Upper lobe of left lung (tissue), 6 donors: Measurements from ENCODE around the gene EBF3. TPM values are rescaled to one million over a fixed set of nuclear protein-coding genes. Genes with fewer than 3 reads are reported as not detected.
A peak's percentile ranks its signal among the peaks of the same experiment; 100 is the strongest.

Experiments used
- ATAC-seq, 2 donors: fragments of 200-7000 bp; cut with Tn5 transposase; one replicate each; pipeline ENCODE4 v1.9.1; 2022; ENCODE audit warnings: mild to moderate bottlenecking in 2 of 2, moderate library complexity in 2 of 2; ENCODE audit not compliant: low FRiP score in 2 of 2
- DNase-seq, 2 donors: peaks; one replicate each; pipeline ENCODE4 v3.0.0-alpha.2; 2019 to 2020
- H3K27ac ChIP-seq, 4 donors: fragments of 200-600 bp; sonication (generic); one replicate each; pipeline ENCODE4 v1.5.1; 2016 to 2019
- H3K27me3 ChIP-seq, 4 donors: fragments of 200-600 bp; sonication (generic); one replicate each; pipeline ENCODE4 v1.5.1; 2017 to 2019
- H3K36me3 ChIP-seq, 4 donors: fragments of 200-600 bp; sonication (generic); one replicate each; pipeline ENCODE4 v1.5.1; 2016 to 2019
- H3K4me1 ChIP-seq, 4 donors: fragments of 200-600 bp; sonication (generic); one replicate each; pipeline ENCODE4 v1.5.1; 2018 to 2019
- H3K4me3 ChIP-seq, 4 donors: fragments of 200-600 bp; sonication (generic); one replicate each; pipeline ENCODE4 v1.5.1; 2017 to 2019; ENCODE audit warnings: mild to moderate bottlenecking in 2 of 4, moderate library complexity in 1 of 4
- H3K9me3 ChIP-seq, 4 donors: fragments of 200-600 bp; sonication (generic); one replicate each; pipeline ENCODE4 v1.5.1; 2018 to 2019
- CTCF ChIP-seq, 6 experiments: fragments of 450-650 bp in 4 of 6; fragments of 200-600 bp in 2 of 6; sonication (generic) in 2 of 6; IDR thresholded peaks; one replicate each; pipeline ENCODE4 v1.5.1; 2016 to 2019; ENCODE audit warnings: antibody characterized with exemption in 6 of 6
- EP300 ChIP-seq, 4 donors: sonication (generic); formaldehyde crosslinking; IDR thresholded peaks; one replicate each; pipeline ENCODE4 v1.5.1; 2017; ENCODE audit warnings: antibody characterized with exemption in 4 of 4, control low read depth in 2 of 4
- POLR2A ChIP-seq, 4 donors: fragments of 450-650 bp; IDR thresholded peaks; one replicate each; pipeline ENCODE4 v1.5.1; 2016 to 2017; ENCODE audit warnings: antibody characterized with exemption in 4 of 4, mild to moderate bottlenecking in 2 of 4
- POLR2AphosphoS5 ChIP-seq, 2 donors: sonication (generic); formaldehyde crosslinking; IDR thresholded peaks; one replicate each; pipeline ENCODE4 v1.5.1; 2017; ENCODE audit warnings: antibody characterized with exemption in 2 of 2
- WGBS, 2 donors: methylation state at CpG; one replicate each; pipeline ENCODE4 v1.1.5; 2017 to 2018; 5-methylcytosine and 5-hydroxymethylcytosine counted together
- total RNA-seq, 6 donors: library from RNA; depleted of rRNA in 4 of 6; stranded (reverse); fragments of >200 nt in 4 of 6; gene quantifications; one replicate each; pipeline versions ENCODE4 v1.1.0 to v1.2.1, GENCODE V29; 2016 to 2021
- donor health status: DM: no; HTN: no; CAD: no; lungs with moderate emphysema.
- donor health status: DM: no; HTN: yes; CAD: no; lungs with severe emphysema.

EBF3 gene
- total RNA-seq, 6 donors from 2014 or later: 0.06 to 0.51 TPM; not detected in 4

- no peak for DNase-seq
- Histone ChIP-seq H3K27me3 (no peaks in the 10 kb centered on the region), H3K4me1 (no peaks in the 10 kb centered on the region), H3K27ac (no peak overlapping the region), H3K36me3 (no peaks in the 10 kb centered on the region), H3K4me3 (no peak overlapping the region), H3K9me3 (no peaks in the 10 kb centered on the region)
- ATAC-seq: no peak
- TF ChIP-seq POLR2AphosphoS5 (IDR thresholded peaks at IDR 0.05): no peak
- TF ChIP-seq POLR2A (IDR thresholded peaks at IDR 0.05): no peak
- TF ChIP-seq EP300 (IDR thresholded peaks at IDR 0.05): no peak
- no peak for TF ChIP-seq CTCF (IDR thresholded peaks at IDR 0.05)
- WGBS, 2 donors: 73% methylated on average over 8 of the region's 8 CpGs
These were observed 45.2 kb downstream of the EBF3 start for GRCh38 chr10:129918836-129919235.

- Histone ChIP-seq H3K27ac (no peak overlapping the region), H3K36me3 (no peaks in the 10 kb centered on the region), H3K9me3 (no peaks in the 10 kb centered on the region), H3K4me1 (no peaks in the 10 kb centered on the region), H3K4me3 (no peak overlapping the region), H3K27me3 (no peaks in the 10 kb centered on the region)
- DNase-seq: peak in 1 of 2 donors; percentile 9
- 86 to 93% methylated on average over 9 of the region's 9 CpGs for WGBS, 2 donors
- TF ChIP-seq CTCF (IDR thresholded peaks at IDR 0.05) (no peak), EP300 (IDR thresholded peaks at IDR 0.05) (no peak), POLR2A (IDR thresholded peaks at IDR 0.05) (no peak), POLR2AphosphoS5 (IDR thresholded peaks at IDR 0.05) (no peak)
- no peak for ATAC-seq
These were observed 45.7 kb downstream of the EBF3 start for GRCh38 chr10:129918401-129918800.

GRCh38 chr10:129917936-129918335, 46.1 kb downstream of the EBF3 start:
- no peak for ATAC-seq
- Histone ChIP-seq H3K4me1 (no peaks in the 10 kb centered on the region), H3K27ac (no peak overlapping the region), H3K36me3 (no peaks in the 10 kb centered on the region), H3K27me3 (no peaks in the 10 kb centered on the region), H3K9me3 (no peaks in the 10 kb centered on the region), H3K4me3 (no peak overlapping the region)
- WGBS, 2 donors: 73 to 100% methylated on average over 2 to 3 of the region's 3 CpGs
- TF ChIP-seq POLR2A (IDR thresholded peaks at IDR 0.05) (no peak), EP300 (IDR thresholded peaks at IDR 0.05) (no peak), POLR2AphosphoS5 (IDR thresholded peaks at IDR 0.05) (no peak), CTCF (IDR thresholded peaks at IDR 0.05) (no peak)
- peak in 1 of 2 donors; percentile 8 for DNase-seq

GRCh38 chr10:129916506-129916995, 47.5 kb downstream of the EBF3 start:
- Histone ChIP-seq H3K36me3 (no peaks in the 10 kb centered on the region), H3K9me3 (no peaks in the 10 kb centered on the region), H3K27ac (no peak overlapping the region), H3K27me3 (no peaks in the 10 kb centered on the region), H3K4me1 (no peaks in the 10 kb centered on the region), H3K4me3 (no peak overlapping the region)
- WGBS, 2 donors: 88 to 92% methylated on average over 7 of the region's 7 CpGs
- TF ChIP-seq POLR2A (IDR thresholded peaks at IDR 0.05) (no peak), CTCF (IDR thresholded peaks at IDR 0.05) (no peak), EP300 (IDR thresholded peaks at IDR 0.05) (no peak), POLR2AphosphoS5 (IDR thresholded peaks at IDR 0.05) (no peak)
- peak; percentile 18 to 38 for DNase-seq
- ATAC-seq: no peak
